ENCODE results near the gene CDC5L. TPM values are rescaled to one million over a fixed set of nuclear protein-coding genes. Genes with fewer than 3 reads are reported as not detected.

The CDC5L gene
- total RNA-seq, 1 donor from 2014 or later = 18.2 TPM

GRCh38 chr6:44401138-44401537 lies 13.6 kb downstream of the CDC5L start:
- H3K79me2 ChIP-seq (ENCODE audit: insufficient read depth, low read length) = peaks cover 32% of the 10 kb centered on the region
- H3K27ac Mint-ChIP-seq (ENCODE audit: unreplicated experiment) = no peak overlapping the region

GRCh38 chr6:44404022-44404714 lies 16.7 kb downstream of the CDC5L start:
- Histone ChIP-seq H3K79me2 (ENCODE audit: insufficient read depth, low read length) (peaks cover 24% of the 10 kb centered on the region), H2AFZ (ENCODE audit: low read depth, low read length) (no peak overlapping the region), H3K9me3 (ENCODE audit: insufficient read depth, low read depth, low read length) (no peaks in the 10 kb centered on the region), H3K4me3 (ENCODE audit: insufficient read depth, low read depth, low read length) (no peak overlapping the region), H3K27me3 (ENCODE audit: insufficient read depth, low read length) (no peaks in the 10 kb centered on the region), H3K9ac (ENCODE audit: low read length) (no peak overlapping the region), H3K27ac (ENCODE audit: low read depth, low read length) (no peak overlapping the region), H3K4me2 (ENCODE audit: low read length) (no peak overlapping the region), H3K36me3 (ENCODE audit: insufficient read depth, low read length) (peaks cover 43% of the 10 kb centered on the region), H4K20me1 (ENCODE audit: insufficient read depth, low read length) (peaks cover 17% of the 10 kb centered on the region), H3K4me1 (ENCODE audit: insufficient read depth, low read length) (no peaks in the 10 kb centered on the region)
- no peaks in the 10 kb centered on the region for H3K9me3 Mint-ChIP-seq (ENCODE audit: unreplicated experiment)
- DNase-seq (ENCODE audit: low read depth) (no peak), FAIRE-seq (no peak)
- H3K4me1 Mint-ChIP-seq (ENCODE audit: low read depth, unreplicated experiment) = no peaks in the 10 kb centered on the region
- no peak overlapping the region for H3K4me3 Mint-ChIP-seq (ENCODE audit: unreplicated experiment)
- peaks cover 32% of the 10 kb centered on the region for H3K36me3 Mint-ChIP-seq (ENCODE audit: low read depth, unreplicated experiment)
- TF ChIP-seq CTCF (IDR thresholded peaks at IDR 0.05; ENCODE audit: insufficient read depth, low read depth, low read length) (no peak), EZH2 (IDR thresholded peaks at IDR 0.05; ENCODE audit: insufficient read depth, low read length) (no peak)
- no peak overlapping the region for H3K27ac Mint-ChIP-seq (ENCODE audit: unreplicated experiment)
- no peaks in the 10 kb centered on the region for H3K27me3 Mint-ChIP-seq (ENCODE audit: low read depth, unreplicated experiment)

More at GRCh38 chr6:44401138-44401537, 13.6 kb downstream of the CDC5L start:
- Mint-ChIP-seq H3K9me3 (ENCODE audit: unreplicated experiment) (no peaks in the 10 kb centered on the region), H3K4me3 (ENCODE audit: unreplicated experiment) (no peak overlapping the region), H3K4me1 (ENCODE audit: low read depth, unreplicated experiment) (no peaks in the 10 kb centered on the region), H3K36me3 (ENCODE audit: low read depth, unreplicated experiment) (peaks cover 17% of the 10 kb centered on the region), H3K27me3 (ENCODE audit: low read depth, unreplicated experiment) (no peaks in the 10 kb centered on the region)
- FAIRE-seq (no peak), DNase-seq (ENCODE audit: low read depth) (no peak)
- H3K9ac ChIP-seq (ENCODE audit: low read length) = no peak overlapping the region
- H4K20me1 ChIP-seq (ENCODE audit: insufficient read depth, low read length) = peaks cover 29% of the 10 kb centered on the region
- no peak overlapping the region for H3K27ac ChIP-seq (ENCODE audit: low read depth, low read length)
- no peaks in the 10 kb centered on the region for H3K27me3 ChIP-seq (ENCODE audit: insufficient read depth, low read length)
- H3K4me3 ChIP-seq (ENCODE audit: insufficient read depth, low read depth, low read length) = no peak overlapping the region
- no peak overlapping the region for H2AFZ ChIP-seq (ENCODE audit: low read depth, low read length)
- no peaks in the 10 kb centered on the region for H3K4me1 ChIP-seq (ENCODE audit: insufficient read depth, low read length)
- no peak overlapping the region for H3K4me2 ChIP-seq (ENCODE audit: low read length)
- TF ChIP-seq CTCF (IDR thresholded peaks at IDR 0.05; ENCODE audit: insufficient read depth, low read depth, low read length) = no peak
- no peak for TF ChIP-seq EZH2 (IDR thresholded peaks at IDR 0.05; ENCODE audit: insufficient read depth, low read length)
- peaks cover 42% of the 10 kb centered on the region for H3K36me3 ChIP-seq (ENCODE audit: insufficient read depth, low read length)
- H3K9me3 ChIP-seq (ENCODE audit: insufficient read depth, low read depth, low read length) = no peaks in the 10 kb centered on the region

GRCh38 chr6:44404715-44405099 lies 17.2 kb downstream of the CDC5L start:
- Mint-ChIP-seq H3K27ac (ENCODE audit: unreplicated experiment) (no peak overlapping the region), H3K4me1 (ENCODE audit: low read depth, unreplicated experiment) (no peaks in the 10 kb centered on the region), H3K27me3 (ENCODE audit: low read depth, unreplicated experiment) (no peaks in the 10 kb centered on the region), H3K4me3 (ENCODE audit: unreplicated experiment) (no peak overlapping the region), H3K36me3 (ENCODE audit: low read depth, unreplicated experiment) (peaks cover 31% of the 10 kb centered on the region), H3K9me3 (ENCODE audit: unreplicated experiment) (no peaks in the 10 kb centered on the region)
- FAIRE-seq (no peak), DNase-seq (ENCODE audit: low read depth) (no peak)
- no peak overlapping the region for H3K4me2 ChIP-seq (ENCODE audit: low read length)
- peaks cover 21% of the 10 kb centered on the region for H3K79me2 ChIP-seq (ENCODE audit: insufficient read depth, low read length)
- H4K20me1 ChIP-seq (ENCODE audit: insufficient read depth, low read length) = peaks cover 14% of the 10 kb centered on the region
- H3K9ac ChIP-seq (ENCODE audit: low read length) = no peak overlapping the region
- no peaks in the 10 kb centered on the region for H3K27me3 ChIP-seq (ENCODE audit: insufficient read depth, low read length)
- no peaks in the 10 kb centered on the region for H3K9me3 ChIP-seq (ENCODE audit: insufficient read depth, low read depth, low read length)
- H2AFZ ChIP-seq (ENCODE audit: low read depth, low read length) = no peak overlapping the region
- no peak overlapping the region for H3K27ac ChIP-seq (ENCODE audit: low read depth, low read length)
- no peak overlapping the region for H3K4me3 ChIP-seq (ENCODE audit: insufficient read depth, low read depth, low read length)
- no peaks in the 10 kb centered on the region for H3K4me1 ChIP-seq (ENCODE audit: insufficient read depth, low read length)
- H3K36me3 ChIP-seq (ENCODE audit: insufficient read depth, low read length) = peaks cover 44% of the 10 kb centered on the region
- no peak for TF ChIP-seq EZH2 (IDR thresholded peaks at IDR 0.05; ENCODE audit: insufficient read depth, low read length)
- no peak for TF ChIP-seq CTCF (IDR thresholded peaks at IDR 0.05; ENCODE audit: insufficient read depth, low read depth, low read length)
